RWPE2 (cell line): Measurements from ENCODE around the gene IL17C.

ENCODE experiments used
- ATAC-seq: fragments of 200-7000 bp; cut with Tn5 transposase; 3 replicates; pipeline ENCODE4 v1.9.1; 2021; ENCODE audit warnings: low read depth
- DNase-seq: peaks from one replicate; pipeline ENCODE4 v3.0.0-alpha.2; 2020; ENCODE audit warnings: low spot score
- H3K27ac ChIP-seq: fragments of 450-650 bp; 2 replicates; pipeline ENCODE4 v1.5.1; 2017; ENCODE audit warnings: mild to moderate bottlenecking; ENCODE audit not compliant: poor library complexity, severe bottlenecking
- H3K27me3 ChIP-seq: fragments of 250-450 bp; sonication (Bioruptor Pico); 2 replicates; pipeline ENCODE4 v1.5.1; 2021; ENCODE audit warnings: mild to moderate bottlenecking, moderate library complexity; ENCODE audit not compliant: insufficient read depth, poor library complexity, severe bottlenecking
- H3K36me3 ChIP-seq: fragments of 250-450 bp; sonication (Bioruptor Pico); 2 replicates; pipeline ENCODE4 v1.5.1; 2020; ENCODE audit warnings: low read depth, mild to moderate bottlenecking, moderate library complexity
- H3K4me1 ChIP-seq: fragments of 250-450 bp; sonication (Bioruptor Pico); 2 replicates; pipeline ENCODE4 v1.5.1; 2021; ENCODE audit warnings: mild to moderate bottlenecking, moderate library complexity; ENCODE audit not compliant: insufficient read depth, poor library complexity, severe bottlenecking
- H3K4me3 ChIP-seq: fragments of 250-450 bp; sonication (Bioruptor Pico); 2 replicates; pipeline ENCODE4 v1.5.1; 2021; ENCODE audit warnings: mild to moderate bottlenecking, moderate library complexity; ENCODE audit not compliant: severe bottlenecking
- H3K9me3 ChIP-seq: fragments of 250-450 bp; sonication (Bioruptor Pico); 2 replicates; pipeline ENCODE4 v1.5.1; 2021; ENCODE audit warnings: mild to moderate bottlenecking, moderate library complexity; ENCODE audit not compliant: severe bottlenecking
- CTCF ChIP-seq: fragments of 450-650 bp; IDR thresholded peaks from one replicate; pipeline ENCODE4 v1.5.1; 2017; ENCODE audit warnings: mild to moderate bottlenecking, moderate library complexity; ENCODE audit not compliant: poor library complexity, severe bottlenecking

IL17C gene

GRCh38 chr16:88601313-88602036 lies 36.9 kb upstream of the IL17C start:
- H3K4me3 ChIP-seq: no peak overlapping the region
- no peak for TF ChIP-seq CTCF
- H3K4me1 ChIP-seq: no peaks in the 10 kb centered on the region
- DNase-seq (no peak), ATAC-seq (no peak)
- no peaks in the 10 kb centered on the region for H3K27me3 ChIP-seq
- H3K27ac ChIP-seq: no peak overlapping the region
- H3K36me3 ChIP-seq: peaks cover 70% of the 10 kb centered on the region
- H3K9me3 ChIP-seq: no peaks in the 10 kb centered on the region

DNA sequence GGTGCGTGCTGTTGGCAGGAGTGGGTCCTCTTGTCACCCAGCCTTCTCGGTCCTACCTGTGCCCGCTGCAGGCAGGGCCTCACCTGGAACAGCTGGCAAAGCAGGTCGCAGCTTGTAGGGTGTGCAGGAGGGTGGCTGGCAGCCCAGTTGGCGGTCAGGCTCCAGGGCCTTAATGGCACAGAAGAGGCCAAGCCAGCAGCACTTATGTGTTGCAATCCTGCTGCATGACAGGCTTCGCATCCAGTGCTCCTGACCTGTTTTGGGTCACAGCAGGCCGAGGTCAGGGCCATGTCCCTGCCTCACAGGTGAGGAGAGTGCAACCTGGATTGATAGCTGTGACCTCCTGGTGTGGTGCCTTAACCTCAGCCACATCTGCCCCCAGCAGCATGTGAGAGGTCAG lies 36.3 kb upstream of the IL17C start:
- Histone ChIP-seq H3K4me1 (no peaks in the 10 kb centered on the region), H3K9me3 (no peaks in the 10 kb centered on the region), H3K4me3 (no peak overlapping the region), H3K27me3 (no peaks in the 10 kb centered on the region), H3K36me3 (peaks cover 71% of the 10 kb centered on the region), H3K27ac (no peak overlapping the region)
- no peak for TF ChIP-seq CTCF
- no peak for DNase-seq
- ATAC-seq: no peak

DNA sequence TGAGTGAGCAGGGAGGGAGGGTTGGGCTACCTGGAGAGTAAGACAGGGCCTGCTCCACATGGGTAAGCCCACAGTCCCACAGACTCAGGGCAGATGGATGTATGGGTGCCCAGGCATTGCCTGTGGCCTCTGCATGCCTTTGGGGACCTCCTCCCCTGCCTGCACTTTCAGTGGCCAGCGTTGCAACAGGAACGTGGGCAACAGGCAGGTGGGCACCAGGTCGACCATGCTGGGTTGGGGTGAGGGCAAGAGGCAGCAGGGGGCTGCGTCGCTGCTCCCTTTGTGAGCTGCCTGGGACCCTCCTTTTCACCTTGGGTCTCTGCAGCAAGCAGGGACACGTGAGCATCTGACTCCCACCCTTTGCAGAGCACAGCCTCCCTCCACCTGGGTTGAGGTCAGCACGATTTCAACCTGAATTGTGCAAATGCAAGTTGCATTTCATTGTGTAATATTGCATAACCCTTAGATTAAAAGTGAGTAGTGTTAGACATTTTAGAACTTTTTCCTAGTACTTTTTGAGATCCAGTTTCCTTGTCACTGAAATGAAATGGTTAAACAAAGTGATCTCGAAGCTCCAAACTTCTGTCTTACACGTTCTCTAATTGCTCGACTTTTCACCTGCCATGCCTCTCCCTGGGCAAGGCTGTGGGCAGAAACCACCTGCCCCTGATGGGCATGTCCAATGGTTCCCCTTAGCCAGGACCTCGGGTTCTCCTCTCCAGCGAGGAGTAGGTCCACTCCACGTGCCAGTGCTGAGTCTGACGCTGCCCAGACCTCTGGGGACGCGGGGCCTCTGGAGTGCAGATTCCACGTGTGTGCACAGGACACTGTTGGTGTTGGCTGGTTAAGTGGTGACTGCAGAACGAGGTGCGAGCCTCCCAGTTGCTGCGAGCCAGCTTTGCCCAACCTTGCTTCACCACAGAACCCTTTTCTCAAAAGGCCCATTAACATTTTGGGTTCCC lies 32.9 kb upstream of the IL17C start:
- no peak for ATAC-seq
- peaks cover 69% of the 10 kb centered on the region for H3K36me3 ChIP-seq
- TF ChIP-seq CTCF: no peak
- no peak overlapping the region for H3K27ac ChIP-seq
- no peaks in the 10 kb centered on the region for H3K9me3 ChIP-seq
- no peaks in the 10 kb centered on the region for H3K4me1 ChIP-seq
- H3K27me3 ChIP-seq: no peaks in the 10 kb centered on the region
- no peak overlapping the region for H3K4me3 ChIP-seq
- DNase-seq: no peak

- no peaks in the 10 kb centered on the region for H3K4me1 ChIP-seq
- DNase-seq (no peak), ATAC-seq (no peak)
- H3K36me3 ChIP-seq: peaks cover 64% of the 10 kb centered on the region
- no peaks in the 10 kb centered on the region for H3K27me3 ChIP-seq
- TF ChIP-seq CTCF: no peak
- H3K27ac ChIP-seq: no peak overlapping the region
- H3K4me3 ChIP-seq: no peak overlapping the region
- no peaks in the 10 kb centered on the region for H3K9me3 ChIP-seq
These were observed 32.1 kb upstream of the IL17C start for GRCh38 chr16:88606148-88606757.
